Measurements from ENCODE around the gene ATPAF1. TPM values are rescaled to one million over a fixed set of nuclear protein-coding genes. Genes with fewer than 3 reads are reported as not detected.

Gene ATPAF1
- total RNA-seq, 1 experiment from 2014 or later, result 39.0 TPM

DNA sequence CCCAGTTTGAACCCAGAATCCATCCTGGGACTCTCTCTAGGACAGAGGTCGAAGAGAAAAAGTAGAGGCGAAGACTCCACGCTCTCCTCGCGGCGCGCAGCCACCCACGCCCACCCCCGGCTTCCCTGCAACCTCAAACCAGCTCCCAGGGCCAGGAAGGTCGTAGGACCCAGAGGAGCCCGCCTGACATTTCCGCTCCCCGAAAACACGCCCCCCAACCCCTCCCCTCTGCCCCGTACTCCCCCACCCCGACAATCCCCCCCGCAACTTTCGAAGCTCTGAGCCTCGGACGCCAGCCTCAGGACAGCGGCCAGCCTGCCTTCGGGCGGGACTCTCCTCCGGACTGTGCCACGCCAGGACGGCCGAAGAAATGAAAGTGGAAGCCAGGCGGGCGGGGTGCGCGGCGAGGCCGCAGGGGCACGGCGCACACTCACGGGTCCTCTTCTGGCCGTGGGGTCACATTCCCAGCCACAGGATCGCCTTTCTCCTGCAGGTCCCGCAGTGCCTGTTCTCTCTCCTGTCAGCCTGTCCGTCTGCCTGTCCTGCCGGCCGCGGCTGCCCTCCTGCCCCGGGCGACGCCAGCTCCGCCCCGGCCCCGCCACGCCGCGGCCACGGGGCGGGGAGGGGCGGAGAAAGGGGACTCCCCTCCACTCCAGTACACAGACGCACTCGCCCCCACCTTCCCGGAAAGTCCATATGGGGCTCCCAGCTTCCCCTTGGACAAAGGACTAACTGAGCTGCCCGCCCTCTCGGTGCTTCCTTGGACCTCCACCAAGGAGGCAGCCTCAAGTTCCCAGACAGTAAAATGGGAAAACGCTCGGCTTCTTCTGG is 51.7 kb downstream of the ATPAF1 start, which contains the start of gene MOB3C:
Gene MOB3C (minus strand): TSS at position 535 of the 831 bp plus-strand sequence. CDS start 3,490 bp downstream, outside the sequence.
- Histone ChIP-seq H3K27me3 (ENCODE audit: control insufficient read depth, insufficient read depth, low read length) (no peaks in the 10 kb centered on the region), H3K36me3 (ENCODE audit: control insufficient read depth, insufficient read depth, low read length) (no peaks in the 10 kb centered on the region), H3K27ac (ENCODE audit: low read length) (peak within 1 kb of the TSS; percentile 80), H3K4me3 (ENCODE audit: low read depth in 2 of 2, low read length in 2 of 2) (peak within 1 kb of the TSS; percentile 58 to 72), H3K9me3 (ENCODE audit: control insufficient read depth, insufficient read depth, low read depth, low read length) (no peaks in the 10 kb centered on the region), H3K4me1 (ENCODE audit: control insufficient read depth, insufficient read depth, low read length) (peaks cover 14% of the 10 kb centered on the region)
- in situ Hi-C loops (cut with HindIII; ENCODE audit: low pct_unique_long_range_greater_than_20kb, low sequenced_read_pairs) (no loop called here), intact Hi-C loops (cut with micrococcal nuclease; ENCODE audit: unreplicated experiment) (no loop called here)
- DNase-seq (ENCODE audit: low read depth, low spot score) (no peak), ATAC-seq (peak; percentile 93)
- TF ChIP-seq, protein P1, sequence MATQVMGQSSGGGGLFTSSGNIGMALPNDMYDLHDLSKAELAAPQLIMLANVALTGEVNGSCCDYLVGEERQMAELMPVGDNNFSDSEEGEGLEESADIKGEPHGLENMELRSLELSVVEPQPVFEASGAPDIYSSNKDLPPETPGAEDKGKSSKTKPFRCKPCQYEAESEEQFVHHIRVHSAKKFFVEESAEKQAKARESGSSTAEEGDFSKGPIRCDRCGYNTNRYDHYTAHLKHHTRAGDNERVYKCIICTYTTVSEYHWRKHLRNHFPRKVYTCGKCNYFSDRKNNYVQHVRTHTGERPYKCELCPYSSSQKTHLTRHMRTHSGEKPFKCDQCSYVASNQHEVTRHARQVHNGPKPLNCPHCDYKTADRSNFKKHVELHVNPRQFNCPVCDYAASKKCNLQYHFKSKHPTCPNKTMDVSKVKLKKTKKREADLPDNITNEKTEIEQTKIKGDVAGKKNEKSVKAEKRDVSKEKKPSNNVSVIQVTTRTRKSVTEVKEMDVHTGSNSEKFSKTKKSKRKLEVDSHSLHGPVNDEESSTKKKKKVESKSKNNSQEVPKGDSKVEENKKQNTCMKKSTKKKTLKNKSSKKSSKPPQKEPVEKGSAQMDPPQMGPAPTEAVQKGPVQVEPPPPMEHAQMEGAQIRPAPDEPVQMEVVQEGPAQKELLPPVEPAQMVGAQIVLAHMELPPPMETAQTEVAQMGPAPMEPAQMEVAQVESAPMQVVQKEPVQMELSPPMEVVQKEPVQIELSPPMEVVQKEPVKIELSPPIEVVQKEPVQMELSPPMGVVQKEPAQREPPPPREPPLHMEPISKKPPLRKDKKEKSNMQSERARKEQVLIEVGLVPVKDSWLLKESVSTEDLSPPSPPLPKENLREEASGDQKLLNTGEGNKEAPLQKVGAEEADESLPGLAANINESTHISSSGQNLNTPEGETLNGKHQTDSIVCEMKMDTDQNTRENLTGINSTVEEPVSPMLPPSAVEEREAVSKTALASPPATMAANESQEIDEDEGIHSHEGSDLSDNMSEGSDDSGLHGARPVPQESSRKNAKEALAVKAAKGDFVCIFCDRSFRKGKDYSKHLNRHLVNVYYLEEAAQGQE (IDR thresholded peaks at IDR 0.05; ENCODE audit: insufficient read depth in 1 of 2, low read depth in 2 of 2, low read length in 1 of 2), result no peak
- TF ChIP-seq TCF7L2 (IDR thresholded peaks at IDR 0.05; ENCODE audit: low read depth, low read length) (no peak), SIN3A (IDR thresholded peaks at IDR 0.05; ENCODE audit: borderline replicate concordance, insufficient read depth, low read depth, low read length) (0 out of 2 replicates have a peak, but pooled peaks have one; percentile 79), POLR2AphosphoS5 (IDR thresholded peaks at IDR 0.05; ENCODE audit: low read depth, low read length) (peak; percentile 39; the same call in 1 of the 2 replicates)
- TF ChIP-seq, protein P2, sequence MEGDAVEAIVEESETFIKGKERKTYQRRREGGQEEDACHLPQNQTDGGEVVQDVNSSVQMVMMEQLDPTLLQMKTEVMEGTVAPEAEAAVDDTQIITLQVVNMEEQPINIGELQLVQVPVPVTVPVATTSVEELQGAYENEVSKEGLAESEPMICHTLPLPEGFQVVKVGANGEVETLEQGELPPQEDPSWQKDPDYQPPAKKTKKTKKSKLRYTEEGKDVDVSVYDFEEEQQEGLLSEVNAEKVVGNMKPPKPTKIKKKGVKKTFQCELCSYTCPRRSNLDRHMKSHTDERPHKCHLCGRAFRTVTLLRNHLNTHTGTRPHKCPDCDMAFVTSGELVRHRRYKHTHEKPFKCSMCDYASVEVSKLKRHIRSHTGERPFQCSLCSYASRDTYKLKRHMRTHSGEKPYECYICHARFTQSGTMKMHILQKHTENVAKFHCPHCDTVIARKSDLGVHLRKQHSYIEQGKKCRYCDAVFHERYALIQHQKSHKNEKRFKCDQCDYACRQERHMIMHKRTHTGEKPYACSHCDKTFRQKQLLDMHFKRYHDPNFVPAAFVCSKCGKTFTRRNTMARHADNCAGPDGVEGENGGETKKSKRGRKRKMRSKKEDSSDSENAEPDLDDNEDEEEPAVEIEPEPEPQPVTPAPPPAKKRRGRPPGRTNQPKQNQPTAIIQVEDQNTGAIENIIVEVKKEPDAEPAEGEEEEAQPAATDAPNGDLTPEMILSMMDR (IDR thresholded peaks at IDR 0.05), result no peak
- ChIA-PET POLR2A (interaction anchor here (0.6 to 2.4 kb wide), 2 partner anchors 13 to 515 kb away, joined by 3 to 14 read pairs; partner anchors contain the start of gene MKNK1), CTCF (interaction anchor here (1.0 kb wide), 1 partner anchor 71 kb away, joined by 3 read pairs; no protein-coding TSS in a partner anchor)
- BruUV-seq (replicated peaks), result no TSS peak

DNA sequence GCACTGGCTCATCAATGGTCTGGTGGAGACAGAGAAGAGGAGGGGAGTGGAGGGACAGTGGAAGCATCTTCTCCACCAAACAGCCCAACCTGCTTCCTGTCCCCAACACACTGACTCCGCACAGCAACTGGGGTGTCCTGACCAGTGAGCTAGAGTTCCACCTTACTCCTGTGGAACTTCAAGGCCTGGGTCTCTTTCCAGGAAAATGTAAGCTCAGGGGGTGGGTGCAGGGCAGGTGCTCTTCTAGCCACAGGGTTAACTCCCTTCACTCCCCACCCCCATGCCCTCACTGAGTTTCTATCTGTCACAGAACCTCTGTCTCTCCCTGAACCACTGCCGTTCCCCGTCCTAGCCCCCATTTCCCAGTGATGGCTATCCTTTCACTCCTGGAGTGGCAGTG is 52.4 kb downstream of the ATPAF1 start:
- no peak for TF ChIP-seq POLR2AphosphoS5 (IDR thresholded peaks at IDR 0.05; ENCODE audit: low read depth, low read length)
- TF ChIP-seq, protein P2 (IDR thresholded peaks at IDR 0.05), result no peak
- Histone ChIP-seq H3K27me3 (ENCODE audit: control insufficient read depth, insufficient read depth, low read length) (no peaks in the 10 kb centered on the region), H3K4me3 (ENCODE audit: low read depth in 2 of 2, low read length in 2 of 2) (peak overlapping the region; percentile 58 to 72), H3K27ac (ENCODE audit: low read length) (peak overlapping the region; percentile 18), H3K4me1 (ENCODE audit: control insufficient read depth, insufficient read depth, low read length) (peaks cover 14% of the 10 kb centered on the region), H3K9me3 (ENCODE audit: control insufficient read depth, insufficient read depth, low read depth, low read length) (no peaks in the 10 kb centered on the region), H3K36me3 (ENCODE audit: control insufficient read depth, insufficient read depth, low read length) (no peaks in the 10 kb centered on the region)
- DNase-seq (ENCODE audit: low read depth, low spot score) (no peak), ATAC-seq (no peak; the same call in 1 of the 2 replicates)
- BruUV-seq (replicated peaks), result no TSS peak
- intact Hi-C loops (cut with micrococcal nuclease; ENCODE audit: unreplicated experiment), result no loop called here
- CTCF ChIA-PET, result interaction anchor here (0.6 kb wide), 1 partner anchor 83 kb away, joined by 3 read pairs; no protein-coding TSS in a partner anchor
- in situ Hi-C loops (cut with HindIII; ENCODE audit: low pct_unique_long_range_greater_than_20kb, low sequenced_read_pairs), result no loop called here
- POLR2A ChIA-PET, result interaction anchor here (0.6 to 2.4 kb wide), 2 partner anchors 12 to 1361 kb away, joined by 9 to 14 read pairs; partner anchors contain the start of gene MKNK1

Measured in Panc1 (cell line).